ENCODE data around the gene HYAL3.
A peak's percentile ranks its signal among the peaks of the same experiment; 100 is the strongest.
"Not testable (repeated sequence)": the region's sequence is repeated elsewhere in the genome, so short reads cannot be mapped to it uniquely, and the experiment has no call there.

Gene HYAL3

GRCh38 chr3:50268703-50269451, 30.3 kb downstream of the HYAL3 start, which contains the start of gene SEMA3B:
Gene SEMA3B (plus strand): TSS chr3:50269147. CDS start chr3:50269241, 94 bp downstream.
- no peak for DNase-seq

DNA sequence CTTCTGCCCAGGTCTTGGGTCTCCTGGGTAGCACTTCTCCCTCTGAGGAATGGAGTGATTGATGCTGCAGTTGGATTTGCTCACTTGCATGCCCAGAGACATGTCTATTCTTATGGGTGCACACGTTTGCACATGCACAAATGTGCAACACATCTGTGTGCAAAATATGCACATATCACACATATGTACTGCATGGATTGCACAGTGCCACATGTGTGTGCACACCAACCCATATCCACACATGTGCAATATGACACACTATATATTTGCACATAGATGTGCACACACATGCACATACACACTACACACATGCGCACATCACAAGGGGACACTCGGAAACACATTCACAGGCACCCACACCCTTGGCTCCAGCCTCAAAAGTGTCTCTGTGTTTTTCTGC, 30.9 kb downstream of the HYAL3 start:
- no peak for DNase-seq

DNA sequence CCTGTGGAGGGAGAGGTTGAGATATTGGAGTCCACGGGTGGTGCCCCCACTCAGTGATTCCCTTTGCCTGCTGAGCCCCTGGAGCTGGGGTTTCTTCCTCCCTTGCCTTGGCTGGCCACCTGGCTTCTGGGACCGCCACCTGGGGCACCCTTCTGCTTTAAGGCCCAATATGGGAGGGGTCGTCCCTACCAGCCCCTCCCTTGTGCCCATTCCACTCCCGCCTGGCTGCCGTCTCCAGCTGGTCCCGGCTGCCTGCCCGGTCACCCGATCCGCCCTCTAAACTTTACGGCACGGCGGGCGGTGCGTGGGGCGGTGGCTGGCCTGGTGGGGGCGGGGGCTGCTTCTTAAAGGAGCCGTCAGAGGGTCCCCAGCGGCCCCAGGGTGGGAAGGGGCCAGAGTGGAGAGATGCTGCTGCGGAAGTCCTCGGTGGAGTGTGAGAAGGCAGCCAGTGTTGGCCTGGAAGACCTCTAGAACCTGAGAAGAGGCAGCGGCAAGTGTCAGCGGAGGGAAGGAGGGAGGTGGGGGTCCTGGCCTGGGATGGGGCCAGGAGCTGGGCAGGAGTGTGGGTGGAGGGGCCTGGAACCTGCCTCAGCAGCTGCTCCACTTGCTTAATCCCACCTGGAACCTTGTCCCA, 31.8 kb downstream of the HYAL3 start:
- no peak for DNase-seq

DNA sequence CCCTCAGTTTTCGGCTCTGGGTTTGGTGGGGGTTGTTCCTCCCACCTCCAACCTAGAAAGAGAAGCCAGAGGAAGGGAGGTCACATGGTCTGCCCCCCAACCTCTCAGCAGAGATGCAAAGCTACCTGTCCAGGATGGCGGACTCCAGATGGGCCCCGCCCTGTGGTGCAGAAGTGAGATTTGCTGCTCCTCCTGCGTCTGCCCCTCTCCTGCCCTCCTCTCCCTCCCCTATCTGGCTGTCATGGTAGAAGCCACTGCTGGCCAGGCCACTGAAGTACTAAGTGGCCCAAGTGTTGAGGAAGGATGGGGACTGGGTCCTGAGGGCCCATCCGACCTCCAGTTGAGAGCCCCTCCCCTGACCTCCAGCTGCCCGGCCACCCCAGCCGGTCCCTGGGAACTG, 32.4 kb downstream of the HYAL3 start:
- DNase-seq, result no peak

GRCh38 chr3:50266017-50266416, 33.2 kb downstream of the HYAL3 start:
- DNase-seq, result no peak

GRCh38 chr3:50265571-50265970, 33.6 kb downstream of the HYAL3 start:
- no peak for DNase-seq

GRCh38 chr3:50264964-50265485, 34.2 kb downstream of the HYAL3 start:
- no peak for DNase-seq

- no peak for DNase-seq
Measured at GRCh38 chr3:50264383-50264963, 34.7 kb downstream of the HYAL3 start.

DNA sequence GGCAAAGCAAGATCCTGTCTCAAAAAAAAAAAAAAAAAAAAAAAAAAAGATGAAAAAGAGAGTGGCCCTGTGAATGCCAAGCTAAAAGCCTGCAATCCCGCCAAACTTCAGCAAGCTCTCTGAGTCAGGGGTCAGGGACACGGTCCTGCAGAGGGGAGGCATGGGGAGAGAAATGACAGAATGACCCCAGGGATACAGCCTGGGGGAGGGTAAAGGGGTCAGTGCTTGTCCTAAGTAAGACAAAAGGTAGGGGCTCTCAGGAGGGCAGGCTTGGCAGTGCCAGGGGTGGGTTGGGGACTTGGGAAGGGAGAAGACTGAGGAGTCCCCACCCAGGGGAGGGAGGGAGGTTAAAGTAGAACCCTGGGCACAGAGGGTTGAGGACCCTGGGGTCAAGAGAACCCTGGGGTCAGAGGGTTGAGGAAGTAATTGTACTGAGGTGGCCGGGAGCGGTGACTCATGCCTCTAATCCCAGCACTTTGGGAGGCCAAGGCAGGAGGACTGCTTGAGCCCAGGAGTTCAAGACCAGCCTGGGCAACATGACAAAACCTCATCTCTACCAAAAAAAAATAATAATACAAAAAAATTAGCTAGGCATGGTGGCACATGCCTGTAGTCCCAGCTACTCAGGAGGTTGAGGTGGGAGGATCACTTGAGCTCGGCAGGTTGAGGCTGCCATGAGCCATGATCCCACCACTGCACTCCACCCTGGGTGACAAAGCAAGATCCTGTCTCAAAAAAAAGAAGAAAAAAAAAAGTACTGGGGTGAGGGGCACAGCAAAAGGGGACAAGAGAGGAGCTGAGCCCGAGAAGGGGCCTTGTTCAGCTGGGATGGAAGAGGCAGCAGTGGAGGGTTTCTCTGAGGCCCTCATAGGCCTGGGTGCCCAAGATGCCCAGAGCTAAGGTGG, 35.5 kb downstream of the HYAL3 start:
- DNase-seq, result no peak

GRCh38 chr3:50262778-50263177, 36.4 kb downstream of the HYAL3 start:
- DNase-seq, result no peak

DNA sequence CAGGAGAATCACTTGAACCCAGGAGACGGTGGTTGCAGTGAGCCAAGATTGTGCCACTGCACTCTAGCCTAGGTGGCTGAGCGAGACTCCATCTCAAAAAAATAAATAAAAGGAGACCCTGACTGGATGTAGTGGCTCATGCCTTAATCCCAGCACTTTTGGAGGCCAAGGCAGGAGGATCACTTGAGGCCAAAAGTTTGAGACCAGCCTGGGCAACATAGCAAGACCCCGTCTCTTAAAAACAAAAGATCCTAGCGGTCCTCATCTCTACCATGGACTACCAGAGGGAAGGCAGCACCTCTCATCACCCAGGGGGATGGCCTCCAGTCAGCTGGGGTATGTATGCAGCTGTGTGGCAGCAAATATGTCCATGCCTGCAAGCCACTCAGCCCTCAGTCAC, 37.0 kb downstream of the HYAL3 start:
- DNase-seq, result not testable (repeated sequence)

DNA sequence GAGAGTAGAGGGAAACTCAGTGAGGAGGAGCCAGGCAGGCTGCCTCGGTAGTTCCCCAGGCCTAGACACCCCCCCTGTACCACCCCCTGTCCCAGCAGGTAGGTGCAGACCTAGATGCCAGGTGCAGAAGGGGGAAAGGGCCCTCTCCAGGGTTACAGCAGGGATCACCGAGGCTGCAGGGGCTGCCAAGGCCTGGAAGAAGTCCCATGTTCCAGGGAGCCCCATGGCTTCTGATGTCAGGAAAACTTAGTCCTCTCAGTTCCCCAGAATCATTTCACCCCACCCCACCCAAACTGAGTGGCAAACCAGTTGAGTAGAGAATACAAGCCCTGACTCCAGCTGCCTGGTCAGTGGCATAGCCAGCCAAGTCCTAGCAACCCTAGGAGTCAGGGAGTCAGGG, 37.7 kb downstream of the HYAL3 start:
- DNase-seq, result no peak

- no peak for DNase-seq
Measured at GRCh38 chr3:50260942-50261441, 38.2 kb downstream of the HYAL3 start.

GRCh38 chr3:50260027-50260941, 38.9 kb downstream of the HYAL3 start:
- peak; percentile 55 to 75 (median 63) for DNase-seq

- DNase-seq, result no peak
Measured at GRCh38 chr3:50259432-50260026, 39.7 kb downstream of the HYAL3 start.

GRCh38 chr3:50258979-50259378, 40.2 kb downstream of the HYAL3 start:
- no peak for DNase-seq

GRCh38 chr3:50258029-50258680, 41.0 kb downstream of the HYAL3 start:
- no peak for DNase-seq

GRCh38 chr3:50256978-50257890, 42.0 kb downstream of the HYAL3 start:
- peak in 1 of 4 experiments; percentile 24 for DNase-seq

DNA sequence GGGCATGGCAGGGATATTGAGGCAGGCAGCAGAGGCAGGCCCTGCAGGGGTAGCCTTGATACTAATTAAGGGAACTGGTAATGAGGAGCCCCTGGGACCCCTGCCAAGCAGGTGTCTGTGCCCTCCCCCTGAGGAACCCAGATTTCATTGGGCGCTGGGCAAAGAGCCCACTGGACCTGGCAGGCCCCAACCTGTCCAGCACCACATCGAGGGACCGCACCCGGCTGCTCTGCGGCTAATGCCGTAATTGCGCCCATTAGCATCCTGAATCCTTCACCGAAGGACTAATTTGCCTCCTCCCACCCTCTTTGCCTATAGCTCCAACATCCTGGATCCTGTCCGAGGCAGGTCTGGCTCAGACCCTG, 44.0 kb downstream of the HYAL3 start:
- DNase-seq, result no peak
